ENCODE results near the gene QSOX1. TPM values are rescaled to one million over a fixed set of nuclear protein-coding genes. Genes with fewer than 3 reads are reported as not detected.
"Not testable (repeated sequence)": the region's sequence is repeated elsewhere in the genome, so short reads cannot be mapped to it uniquely, and the experiment has no call there.

QSOX1 gene
- total and polyA plus RNA-seq, 9 of the 15 experiments (the other 6 are each of a cell fraction or from before 2014, with no cell fraction given), result 4.0 to 53.1 (median 15.0) TPM

GRCh38 chr1:180133688-180134087 lies 21.0 kb upstream of the QSOX1 start:
- POLR2A ChIA-PET, result interaction anchor here (1.0 to 1.3 kb wide), 2 partner anchors 11 kb away, joined by 3 to 8 read pairs; no protein-coding TSS in a partner anchor
- H3K9me1 ChIP-seq (ENCODE audit: control insufficient read depth, insufficient read depth, low read length); H3K36me3 ChIP-seq (ENCODE audit: control insufficient read depth, insufficient read depth, low read length); H3K4me3 ChIP-seq; in situ Hi-C loops (cut with MboI); CTCF ChIA-PET (ENCODE audit: low intra/inter-chr PET ratio); intact Hi-C loops (cut with micrococcal nuclease); FAIRE-seq; H3K79me2 ChIP-seq (ENCODE audit: control insufficient read depth, insufficient read depth, low read length); H3K27me3 ChIP-seq (ENCODE audit: control insufficient read depth in 2 of 2, insufficient read depth in 2 of 2, low read length in 2 of 2); H3K27ac ChIP-seq (ENCODE audit: extremely low read depth, low read depth, low read length); H3K4me1 ChIP-seq (replicated peaks in 1 of 2; ENCODE audit: control insufficient read depth in 2 of 2, insufficient read depth in 2 of 2, low read length in 2 of 2); H4K20me1 ChIP-seq (replicated peaks; ENCODE audit: control insufficient read depth, insufficient read depth, low read length); H3K9me3 ChIP-seq (replicated peaks; ENCODE audit: control insufficient read depth, insufficient read depth, low read depth, low read length); BruUV-seq (replicated peaks); H2AFZ ChIP-seq (ENCODE audit: low read depth, low read length); TF ChIP-seq ATF3 (CRISPR knock-in tag; conservative IDR thresholded peaks at IDR 0.05): not testable (repeated sequence)
- H3K9ac ChIP-seq (ENCODE audit: insufficient read depth in 1 of 2, low read depth in 2 of 2, low read length in 2 of 2), result peak overlapping the region in 1 of 2 experiments; percentile 71; a peak in 1 of 4 replicates
- peak; percentile 58; the same call in 1 of the 2 replicates for TF ChIP-seq ATF7 (IDR thresholded peaks at IDR 0.05)
- TF ChIP-seq CTBP1 (IDR thresholded peaks at IDR 0.05; ENCODE audit: borderline replicate concordance), result 0 out of 2 replicates have a peak, but pooled peaks have one; percentile 12
- peak; percentile 50; the same call in 1 of the 2 replicates for TF ChIP-seq ADNP (tag; IDR thresholded peaks at IDR 0.05)
- TF ChIP-seq ATF3 (IDR thresholded peaks at IDR 0.05), result peak; percentile 64; the same call in 1 of the 2 replicates
- TF ChIP-seq CBFA2T3 (IDR thresholded peaks at IDR 0.05), result peak; percentile 56
- TF ChIP-seq ARID1B (IDR thresholded peaks at IDR 0.05), result peak; percentile 52; the same call in 1 of the 2 replicates
- peak; percentile 72 for TF ChIP-seq EGR1 (conservative IDR thresholded peaks at IDR 0.05)
- 0 out of 2 replicates have a peak, but pooled peaks have one; percentile 12 for TF ChIP-seq SMARCE1 (IDR thresholded peaks at IDR 0.05)
- peak; percentile 11; the same call in 2 of the 3 replicates for ATAC-seq
- WGBS (ENCODE audit: insufficient coverage, low coverage, missing lambda C conversion rate), result 4% methylated on average over 9 of the region's 9 CpGs
- H3K4me2 ChIP-seq (ENCODE audit: insufficient read depth, low read length), result peak overlapping the region; percentile 14; the same call in 1 of the 2 replicates
- DNase-seq (ENCODE audit: extremely low read depth in 1 of 4, low spot score in 3 of 4), result peak in 1 of 4 experiments; percentile 47

All from K562 (cell line).